GF-D8 (cell line): ENCODE results near the gene KRT81.
A peak's percentile ranks its signal among the peaks of the same experiment; 100 is the strongest.
"Not testable (repeated sequence)": the region's sequence is repeated elsewhere in the genome, so short reads cannot be mapped to it uniquely, and the experiment has no call there.

Source experiments
- DNase-seq: peaks from one replicate; lab custom pipeline; 2025; lab: John Stamatoyannopoulos, UW

Gene KRT81

GRCh38 chr12:52274521-52275120, 16.7 kb downstream of the KRT81 start, which contains the start of gene KRT86:
TSS of gene KRT86 (plus strand) at chr12:52274645. CDS start at chr12:52301917, 27,272 bp downstream.
- no peak for DNase-seq

- DNase-seq = no peak
These were observed 20.2 kb downstream of the KRT81 start for GRCh38 chr12:52271158-52271557.

GRCh38 chr12:52270541-52271070, 20.7 kb downstream of the KRT81 start:
- no peak for DNase-seq

GRCh38 chr12:52268212-52268611, 23.1 kb downstream of the KRT81 start:
- DNase-seq = no peak

GRCh38 chr12:52267699-52268098, 23.6 kb downstream of the KRT81 start:
- no peak for DNase-seq

- no peak for DNase-seq
These were observed 24.1 kb downstream of the KRT81 start for GRCh38 chr12:52267266-52267665.

- no peak for DNase-seq
These were observed 24.8 kb downstream of the KRT81 start for GRCh38 chr12:52266514-52266913.

GRCh38 chr12:52264435-52264825, 26.9 kb downstream of the KRT81 start:
- DNase-seq = no peak

GRCh38 chr12:52263761-52264434, 27.4 kb downstream of the KRT81 start:
- DNase-seq = no peak

GRCh38 chr12:52262286-52262685, 29.0 kb downstream of the KRT81 start:
- DNase-seq = no peak

- DNase-seq = no peak
These were observed 30.2 kb downstream of the KRT81 start for GRCh38 chr12:52261208-52261484.

- peak; percentile 57 for DNase-seq
These were observed 30.8 kb downstream of the KRT81 start for GRCh38 chr12:52260361-52261207.

GRCh38 chr12:52259657-52260243, 31.6 kb downstream of the KRT81 start:
- DNase-seq = no peak

GRCh38 chr12:52258335-52258901, 32.9 kb downstream of the KRT81 start:
- no peak for DNase-seq

GRCh38 chr12:52257922-52258321, 33.4 kb downstream of the KRT81 start:
- DNase-seq = not testable (repeated sequence)

GRCh38 chr12:52257074-52257551, 34.2 kb downstream of the KRT81 start:
- DNase-seq = no peak

GRCh38 chr12:52256584-52256935, 34.8 kb downstream of the KRT81 start:
- DNase-seq = no peak

- no peak for DNase-seq
These were observed 35.3 kb downstream of the KRT81 start for GRCh38 chr12:52255926-52256583.

GRCh38 chr12:52254965-52255751, 36.2 kb downstream of the KRT81 start:
- DNase-seq = no peak

- no peak for DNase-seq
These were observed 37.0 kb downstream of the KRT81 start for GRCh38 chr12:52254180-52254964.
